ENCODE results near the gene LAMC1. TPM values are rescaled to one million over a fixed set of nuclear protein-coding genes. Genes with fewer than 3 reads are reported as not detected.
A peak's percentile ranks its signal among the peaks of the same experiment; 100 is the strongest.

Gene LAMC1
- total RNA-seq, 1 donor from 2014 or later = 1,032 TPM

GRCh38 chr1:183101841-183102276, 78.6 kb downstream of the LAMC1 start:
- no peak for DNase-seq (ENCODE audit: extremely low read depth, low read depth, low spot score)

GRCh38 chr1:183103147-183103546, 79.9 kb downstream of the LAMC1 start:
- no peak for DNase-seq (ENCODE audit: extremely low read depth, low read depth, low spot score)

- no peak for DNase-seq (ENCODE audit: extremely low read depth, low read depth, low spot score)
Measured at GRCh38 chr1:183103577-183103976, 80.4 kb downstream of the LAMC1 start.

- DNase-seq (ENCODE audit: extremely low read depth, low read depth, low spot score) = no peak
Measured at GRCh38 chr1:183105449-183105848, 82.2 kb downstream of the LAMC1 start.

- DNase-seq (ENCODE audit: extremely low read depth, low read depth, low spot score) = no peak
Measured at GRCh38 chr1:183106166-183106565, 82.9 kb downstream of the LAMC1 start.

GRCh38 chr1:183106746-183107145, 83.5 kb downstream of the LAMC1 start:
- no peak for DNase-seq (ENCODE audit: extremely low read depth, low read depth, low spot score)

- DNase-seq (ENCODE audit: extremely low read depth, low read depth, low spot score) = no peak
Measured at GRCh38 chr1:183110326-183110880, 87.2 kb downstream of the LAMC1 start.

- DNase-seq (ENCODE audit: extremely low read depth, low read depth, low spot score) = no peak
Measured at GRCh38 chr1:183114441-183114840, 91.2 kb downstream of the LAMC1 start.

GRCh38 chr1:183116416-183116815, 93.2 kb downstream of the LAMC1 start:
- DNase-seq (ENCODE audit: extremely low read depth, low read depth, low spot score) = no peak

- no peak for DNase-seq (ENCODE audit: extremely low read depth, low read depth, low spot score)
Measured at GRCh38 chr1:183121609-183122008, 98.4 kb downstream of the LAMC1 start.

- DNase-seq (ENCODE audit: extremely low read depth, low read depth, low spot score) = peak; percentile 16
Measured at GRCh38 chr1:183124259-183124658, 101.0 kb downstream of the LAMC1 start.

- DNase-seq (ENCODE audit: extremely low read depth, low read depth, low spot score) = no peak
Measured at GRCh38 chr1:183125279-183125999, 102.2 kb downstream of the LAMC1 start.

- DNase-seq (ENCODE audit: extremely low read depth, low read depth, low spot score) = no peak
Measured at GRCh38 chr1:183126000-183126366, 102.8 kb downstream of the LAMC1 start.

GRCh38 chr1:183126528-183126927, 103.3 kb downstream of the LAMC1 start:
- DNase-seq (ENCODE audit: extremely low read depth, low read depth, low spot score) = no peak

GRCh38 chr1:183129921-183130690, 106.9 kb downstream of the LAMC1 start:
- DNase-seq (ENCODE audit: extremely low read depth, low read depth, low spot score) = no peak

GRCh38 chr1:183131166-183131565, 107.9 kb downstream of the LAMC1 start:
- DNase-seq (ENCODE audit: extremely low read depth, low read depth, low spot score) = no peak

- no peak for DNase-seq (ENCODE audit: extremely low read depth, low read depth, low spot score)
Measured at GRCh38 chr1:183135336-183135735, 112.1 kb downstream of the LAMC1 start.

GRCh38 chr1:183137782-183138181, 114.6 kb downstream of the LAMC1 start:
- DNase-seq (ENCODE audit: extremely low read depth, low read depth, low spot score) = no peak

- no peak for DNase-seq (ENCODE audit: extremely low read depth, low read depth, low spot score)
Measured at GRCh38 chr1:183138301-183138700, 115.1 kb downstream of the LAMC1 start.

GRCh38 chr1:183139281-183139942, 116.2 kb downstream of the LAMC1 start:
- DNase-seq (ENCODE audit: extremely low read depth, low read depth, low spot score) = peak; percentile 86

- DNase-seq (ENCODE audit: extremely low read depth, low read depth, low spot score) = no peak
Measured at GRCh38 chr1:183140633-183141032, 117.4 kb downstream of the LAMC1 start.

All from glomerular endothelial cell (primary cell).